ENCODE data around the gene PER2. TPM values are rescaled to one million over a fixed set of nuclear protein-coding genes. Genes with fewer than 3 reads are reported as not detected.

The PER2 gene
- total and polyA plus RNA-seq, 2 donors = 7.5 to 8.8 TPM

GRCh38 chr2:238251331-238251730 lies 37.1 kb downstream of the PER2 start:
- 95% methylated on average over 12 of the region's 12 CpGs for WGBS
- H3K36me3 ChIP-seq (ENCODE audit: insufficient read depth) = peaks cover 3% of the 10 kb centered on the region
- no peak overlapping the region for H3K27ac ChIP-seq (ENCODE audit: low read depth)
- H3K4me1 ChIP-seq (ENCODE audit: insufficient read depth) = no peaks in the 10 kb centered on the region
- DNase-seq (ENCODE audit: extremely low spot score) = no peak
- no peak overlapping the region for H3K4me3 ChIP-seq (ENCODE audit: low read depth, low read length)

DNA sequence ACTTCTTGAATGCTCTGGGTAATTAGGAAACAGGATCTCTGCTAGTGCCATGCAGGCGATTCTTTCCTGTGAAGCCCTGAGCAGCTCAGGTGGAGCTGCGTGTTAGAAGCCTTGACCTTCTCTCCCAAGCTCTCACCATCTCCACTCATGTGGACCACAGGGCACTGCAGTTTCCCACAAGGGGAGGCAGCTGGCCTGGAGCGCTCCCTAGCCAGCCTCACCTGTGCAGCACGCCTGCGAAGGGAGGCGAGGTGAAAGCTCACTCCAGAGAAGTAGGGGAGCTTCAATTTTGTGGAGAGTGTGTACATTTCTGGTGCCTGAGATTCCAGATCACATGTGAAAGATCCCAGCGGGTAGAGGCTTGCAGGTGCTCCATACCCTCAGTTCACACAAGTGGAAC lies 37.5 kb downstream of the PER2 start:
- 94% methylated on average over 7 of the region's 7 CpGs for WGBS
- H3K36me3 ChIP-seq (ENCODE audit: insufficient read depth) = peaks cover 3% of the 10 kb centered on the region
- H3K4me3 ChIP-seq (ENCODE audit: low read depth, low read length) = no peak overlapping the region
- no peak overlapping the region for H3K27ac ChIP-seq (ENCODE audit: low read depth)
- no peak for DNase-seq (ENCODE audit: extremely low spot score)
- no peaks in the 10 kb centered on the region for H3K4me1 ChIP-seq (ENCODE audit: insufficient read depth)

- DNase-seq (ENCODE audit: extremely low spot score) = no peak
- Histone ChIP-seq H3K4me1 (ENCODE audit: insufficient read depth) (no peaks in the 10 kb centered on the region), H3K36me3 (ENCODE audit: insufficient read depth) (peaks cover 2% of the 10 kb centered on the region), H3K27ac (ENCODE audit: low read depth) (no peak overlapping the region), H3K4me3 (ENCODE audit: low read depth, low read length) (no peak overlapping the region)
- WGBS = 78% methylated on average over 10 of the region's 10 CpGs
Measured at GRCh38 chr2:238247841-238248453, 40.5 kb downstream of the PER2 start.

GRCh38 chr2:238247002-238247822 lies 41.2 kb downstream of the PER2 start:
- H3K4me3 ChIP-seq (ENCODE audit: low read depth, low read length) = no peak overlapping the region
- no peak for DNase-seq (ENCODE audit: extremely low spot score)
- peaks cover 2% of the 10 kb centered on the region for H3K36me3 ChIP-seq (ENCODE audit: insufficient read depth)
- 89% methylated on average over 13 of the region's 13 CpGs for WGBS
- no peaks in the 10 kb centered on the region for H3K4me1 ChIP-seq (ENCODE audit: insufficient read depth)
- H3K27ac ChIP-seq (ENCODE audit: low read depth) = no peak overlapping the region

DNA sequence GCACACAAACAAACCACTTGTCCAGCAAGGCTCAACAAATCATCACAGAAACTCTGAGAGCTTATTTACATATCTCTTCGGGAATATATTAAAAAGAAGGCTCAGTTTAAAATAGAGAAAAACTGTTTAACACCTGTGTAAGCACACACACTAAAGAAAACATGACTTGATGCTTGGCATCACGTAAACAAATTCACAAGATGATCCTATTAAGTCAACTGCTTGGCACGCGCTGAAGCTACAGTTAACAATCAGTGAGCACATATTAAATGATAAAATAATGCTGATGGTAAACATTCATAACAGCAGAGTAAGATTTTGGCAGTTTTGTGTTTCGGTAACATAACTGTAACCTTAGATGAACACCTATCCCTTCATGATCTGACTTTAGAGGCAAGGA lies 44.3 kb downstream of the PER2 start:
- WGBS = 89% methylated on average over 5 of the region's 5 CpGs
- Histone ChIP-seq H3K27ac (ENCODE audit: low read depth) (no peak overlapping the region), H3K36me3 (ENCODE audit: insufficient read depth) (peaks cover 2% of the 10 kb centered on the region), H3K4me1 (ENCODE audit: insufficient read depth) (peaks cover 7% of the 10 kb centered on the region), H3K4me3 (ENCODE audit: low read depth, low read length) (no peak overlapping the region)
- no peak for DNase-seq (ENCODE audit: extremely low spot score)

- Histone ChIP-seq H3K4me3 (ENCODE audit: low read depth, low read length) (no peak overlapping the region), H3K4me1 (ENCODE audit: insufficient read depth) (peaks cover 9% of the 10 kb centered on the region), H3K36me3 (ENCODE audit: insufficient read depth) (peaks cover 2% of the 10 kb centered on the region), H3K27ac (ENCODE audit: low read depth) (no peak overlapping the region)
- WGBS = 76% methylated on average over 10 of the region's 10 CpGs
- no peak for DNase-seq (ENCODE audit: extremely low spot score)
Measured at GRCh38 chr2:238243496-238244076, 44.8 kb downstream of the PER2 start.

GRCh38 chr2:238242731-238243495 lies 45.5 kb downstream of the PER2 start:
- H3K36me3 ChIP-seq (ENCODE audit: insufficient read depth) = peaks cover 2% of the 10 kb centered on the region
- whole genome bisulfite sequencing = 31% methylated on average over 7 of the region's 7 CpGs
- H3K27ac ChIP-seq (ENCODE audit: low read depth) = no peak overlapping the region
- no peak for DNase-seq (ENCODE audit: extremely low spot score)
- peaks cover 9% of the 10 kb centered on the region for H3K4me1 ChIP-seq (ENCODE audit: insufficient read depth)
- no peak overlapping the region for H3K4me3 ChIP-seq (ENCODE audit: low read depth, low read length)

- Histone ChIP-seq H3K4me3 (ENCODE audit: low read depth, low read length) (no peak overlapping the region), H3K27ac (ENCODE audit: low read depth) (no peak overlapping the region), H3K4me1 (ENCODE audit: insufficient read depth) (peaks cover 9% of the 10 kb centered on the region), H3K36me3 (ENCODE audit: insufficient read depth) (peaks cover 2% of the 10 kb centered on the region)
- 80% methylated on average over 2 of the region's 2 CpGs for WGBS
- DNase-seq (ENCODE audit: extremely low spot score) = no peak
Measured at GRCh38 chr2:238241970-238242369, 46.4 kb downstream of the PER2 start.

DNA sequence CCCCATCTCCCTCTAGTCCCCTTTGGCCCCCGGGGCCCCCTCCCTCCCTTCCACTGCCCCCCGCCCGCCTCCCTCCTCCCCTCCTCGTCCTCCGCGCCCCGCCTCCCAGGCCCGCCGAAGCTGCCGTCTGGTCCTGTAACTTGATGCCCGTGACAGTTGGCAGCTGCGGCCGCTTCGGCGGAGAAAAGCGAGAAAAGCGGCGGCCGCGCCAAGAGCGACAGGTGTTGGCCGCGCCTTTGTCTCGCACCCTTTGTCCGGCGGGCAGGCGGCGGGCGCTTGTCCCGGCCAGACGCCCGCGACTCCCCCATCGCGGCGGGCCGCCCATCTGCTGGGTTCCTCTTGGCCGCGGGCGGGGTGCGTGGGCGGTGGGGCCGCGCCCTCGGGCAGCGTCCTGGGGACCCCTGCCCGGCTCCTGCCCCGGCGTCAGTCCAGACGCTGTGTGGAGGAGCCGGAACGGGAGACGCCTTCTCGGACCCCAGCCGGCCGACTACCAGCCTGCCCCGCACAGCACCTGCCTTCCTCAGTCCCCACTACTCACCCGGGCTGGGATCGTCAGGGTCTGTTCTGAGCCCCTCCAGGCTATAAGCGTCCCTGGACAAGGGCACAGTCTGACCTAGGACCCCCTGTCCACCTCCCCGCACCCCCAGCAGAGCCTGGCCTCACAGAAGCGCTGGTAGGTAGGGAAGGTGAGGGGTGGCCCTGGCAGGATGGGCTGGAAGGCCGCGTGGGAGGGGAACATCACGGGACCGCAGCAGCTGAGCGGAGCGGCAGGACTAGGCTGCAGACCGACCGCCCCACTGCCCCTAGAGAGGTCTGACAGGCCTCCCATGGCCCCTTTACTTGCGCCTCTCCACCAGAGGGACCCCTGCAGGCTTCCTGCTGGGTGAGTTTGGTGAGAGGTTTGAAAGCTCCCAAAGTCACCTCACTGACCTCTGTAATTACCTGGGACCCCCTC lies 47.4 kb downstream of the PER2 start:
- Histone ChIP-seq H3K27ac (ENCODE audit: low read depth) (no peak overlapping the region), H3K36me3 (ENCODE audit: insufficient read depth) (peaks cover 2% of the 10 kb centered on the region), H3K4me1 (ENCODE audit: insufficient read depth) (peaks cover 9% of the 10 kb centered on the region), H3K4me3 (ENCODE audit: low read depth, low read length) (peak overlapping the region; percentile 68)
- 12% methylated on average over 71 of the region's 71 CpGs for WGBS
- DNase-seq (ENCODE audit: extremely low spot score) = no peak

DNA sequence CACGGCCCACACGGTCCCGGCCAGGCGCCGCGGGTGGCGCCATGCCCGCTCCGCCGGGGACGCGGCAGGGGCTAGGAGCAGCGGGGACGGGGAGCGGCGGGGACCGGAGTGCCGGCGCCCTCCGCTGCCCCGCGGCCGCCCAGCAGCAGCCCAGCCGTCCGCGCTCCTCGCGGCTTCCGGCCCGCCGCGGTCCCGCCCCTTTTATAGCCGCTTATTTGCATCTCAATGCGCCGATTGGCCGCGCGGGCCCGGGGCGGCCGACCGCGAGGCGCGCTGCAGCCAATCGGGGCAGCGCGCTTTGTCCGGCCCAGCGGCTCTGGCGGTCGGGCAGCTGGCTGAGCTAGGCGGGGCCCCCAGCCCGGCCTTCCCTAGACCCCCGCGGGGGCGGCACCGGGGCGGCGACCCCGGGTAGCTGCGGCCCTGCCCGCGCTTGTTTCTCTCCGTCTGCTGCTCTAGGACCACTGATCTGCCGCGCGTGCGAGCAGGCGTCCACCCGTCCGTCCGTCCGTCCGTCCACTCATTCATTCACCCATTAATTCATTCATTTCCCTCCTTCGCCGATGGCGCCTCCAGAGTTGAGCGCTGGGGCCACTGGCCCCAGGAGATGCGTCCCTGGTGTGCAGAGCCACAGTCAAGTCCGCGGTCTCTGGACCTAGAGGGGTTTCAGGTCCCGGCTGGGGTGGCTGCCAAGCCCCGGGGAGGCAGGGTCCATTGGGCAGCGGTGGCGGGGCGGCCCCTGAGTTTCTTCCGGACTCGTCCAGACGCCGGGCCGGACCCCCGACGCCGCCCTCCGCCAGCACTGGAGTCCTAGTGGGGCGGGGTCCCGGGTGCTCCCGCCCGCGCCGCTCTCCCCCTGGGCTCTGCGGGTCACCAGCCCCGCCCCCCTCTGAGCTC lies 48.3 kb downstream of the PER2 start, which contains the start of gene HES6:
Gene HES6 (minus strand): TSS at position 176 of the 894 bp plus-strand sequence. CDS start 133 bp downstream, at position 43.
- peak; percentile 53 for DNase-seq (ENCODE audit: extremely low spot score)
- H3K4me1 ChIP-seq (ENCODE audit: insufficient read depth) = peaks cover 9% of the 10 kb centered on the region
- H3K27ac ChIP-seq (ENCODE audit: low read depth) = no peak within 1 kb of the TSS
- WGBS = under 1% methylated on average over 105 of the region's 105 CpGs
- H3K36me3 ChIP-seq (ENCODE audit: insufficient read depth) = peaks cover 1% of the 10 kb centered on the region
- H3K4me3 ChIP-seq (ENCODE audit: low read depth, low read length) = peak within 1 kb of the TSS; percentile 68

- Histone ChIP-seq H3K4me1 (ENCODE audit: insufficient read depth) (peaks cover 9% of the 10 kb centered on the region), H3K36me3 (ENCODE audit: insufficient read depth) (no peaks in the 10 kb centered on the region), H3K4me3 (ENCODE audit: low read depth, low read length) (peak overlapping the region; percentile 68), H3K27ac (ENCODE audit: low read depth) (no peak overlapping the region)
- WGBS = under 1% methylated on average over 43 of the region's 43 CpGs
- DNase-seq (ENCODE audit: extremely low spot score) = no peak
Measured at GRCh38 chr2:238239543-238239862, 48.9 kb downstream of the PER2 start.

Data from urinary bladder (tissue), 4 donors.